Amygdala (tissue), 56 donors: Measurements from ENCODE around the gene RASL10A.

Experiments
- DNase-seq, 56 donors: peaks; one replicate each; lab custom pipeline; 2025; lab: John Stamatoyannopoulos, UW

The RASL10A gene

DNA sequence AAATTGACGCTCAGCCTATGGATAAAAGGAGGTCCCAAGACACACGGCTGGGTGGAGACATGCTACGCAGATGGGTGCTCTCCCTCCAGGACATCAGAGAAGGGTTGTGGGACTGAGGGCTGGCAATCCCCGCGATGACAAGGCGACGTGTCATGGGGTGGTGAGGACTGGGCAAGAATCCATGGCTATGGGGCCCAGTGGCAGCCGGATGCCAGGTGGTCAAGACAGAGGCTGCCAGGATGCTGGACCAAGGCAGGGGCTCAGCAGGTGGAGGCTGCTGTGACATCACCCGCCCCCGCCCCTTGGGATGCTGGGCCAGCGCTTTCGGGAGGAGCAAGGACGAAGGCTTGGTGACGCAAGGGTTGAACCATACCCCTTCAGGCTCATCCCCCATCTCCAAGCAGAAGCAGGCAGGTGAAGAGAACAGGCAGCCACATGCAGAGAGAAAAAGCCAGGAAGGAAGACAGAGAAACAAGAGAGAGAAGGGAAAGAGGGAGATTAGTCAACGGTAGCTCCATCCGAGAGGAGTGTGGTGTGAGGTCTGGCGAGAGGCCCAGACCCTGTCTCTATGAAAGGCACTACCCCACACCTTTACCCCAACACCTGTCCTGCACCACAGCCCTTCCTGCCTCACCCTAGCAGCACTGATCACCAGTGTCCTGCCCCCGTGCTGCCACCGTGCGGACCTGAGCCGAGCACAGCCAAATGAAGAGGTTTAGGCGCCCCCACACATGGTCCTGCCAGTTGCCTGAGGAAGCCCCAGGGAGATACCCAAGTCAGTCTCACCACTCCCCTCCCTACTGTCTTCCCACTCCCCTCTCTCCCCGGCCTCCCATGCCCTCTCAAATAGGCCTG is 24.1 kb upstream of the RASL10A start:
- DNase-seq, result no peak

DNA sequence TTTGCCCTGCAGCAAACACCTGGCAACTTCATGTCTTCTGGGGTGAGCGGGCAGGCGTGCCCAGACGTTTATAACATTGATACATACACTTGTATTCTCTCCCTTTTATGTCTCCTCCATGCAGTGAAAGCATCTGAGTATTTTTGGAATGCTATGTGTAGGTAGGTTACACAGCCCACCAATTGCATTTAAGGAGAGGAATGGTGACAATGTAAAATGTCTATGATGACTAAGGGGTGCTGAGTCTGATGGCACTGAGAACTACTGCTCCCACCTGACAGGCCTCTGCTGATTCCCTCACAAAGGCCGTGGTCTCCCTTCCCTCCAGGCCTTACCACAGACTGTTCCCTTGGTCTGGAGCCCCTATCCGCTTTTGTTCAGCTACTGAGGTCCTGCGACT is 22.9 kb upstream of the RASL10A start:
- no peak for DNase-seq

DNA sequence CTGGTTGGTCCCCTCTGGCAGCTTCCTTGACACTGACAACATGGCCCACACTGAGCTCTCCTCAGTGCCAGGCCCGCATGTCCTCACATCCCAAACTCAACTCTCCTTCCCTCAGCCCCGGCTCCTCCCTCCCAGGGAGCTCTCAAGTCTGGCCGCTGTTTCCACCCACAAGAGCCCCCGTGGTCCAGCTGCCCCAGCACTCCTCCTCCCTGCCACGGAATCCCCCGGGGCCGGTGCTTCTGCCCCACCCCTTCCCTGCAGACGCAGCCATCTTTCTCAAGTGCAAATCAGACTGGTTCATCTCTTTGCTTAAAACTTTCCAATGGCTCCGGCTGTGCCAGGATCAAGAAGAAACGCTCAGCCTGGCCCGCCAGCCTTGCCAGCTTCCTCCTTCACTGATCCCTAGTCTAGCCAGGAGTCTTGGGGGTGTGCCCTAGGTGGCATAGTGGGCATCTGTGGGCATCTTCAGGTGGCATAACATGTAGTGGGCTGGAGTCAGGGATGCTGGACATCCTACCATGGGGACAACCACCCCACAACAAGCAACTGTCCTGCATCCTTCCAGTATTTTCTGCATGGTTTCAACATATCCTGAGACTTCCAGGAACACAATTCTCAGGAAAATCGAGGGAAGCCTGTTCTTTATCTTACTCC is 22.3 kb upstream of the RASL10A start:
- DNase-seq, result no peak

DNA sequence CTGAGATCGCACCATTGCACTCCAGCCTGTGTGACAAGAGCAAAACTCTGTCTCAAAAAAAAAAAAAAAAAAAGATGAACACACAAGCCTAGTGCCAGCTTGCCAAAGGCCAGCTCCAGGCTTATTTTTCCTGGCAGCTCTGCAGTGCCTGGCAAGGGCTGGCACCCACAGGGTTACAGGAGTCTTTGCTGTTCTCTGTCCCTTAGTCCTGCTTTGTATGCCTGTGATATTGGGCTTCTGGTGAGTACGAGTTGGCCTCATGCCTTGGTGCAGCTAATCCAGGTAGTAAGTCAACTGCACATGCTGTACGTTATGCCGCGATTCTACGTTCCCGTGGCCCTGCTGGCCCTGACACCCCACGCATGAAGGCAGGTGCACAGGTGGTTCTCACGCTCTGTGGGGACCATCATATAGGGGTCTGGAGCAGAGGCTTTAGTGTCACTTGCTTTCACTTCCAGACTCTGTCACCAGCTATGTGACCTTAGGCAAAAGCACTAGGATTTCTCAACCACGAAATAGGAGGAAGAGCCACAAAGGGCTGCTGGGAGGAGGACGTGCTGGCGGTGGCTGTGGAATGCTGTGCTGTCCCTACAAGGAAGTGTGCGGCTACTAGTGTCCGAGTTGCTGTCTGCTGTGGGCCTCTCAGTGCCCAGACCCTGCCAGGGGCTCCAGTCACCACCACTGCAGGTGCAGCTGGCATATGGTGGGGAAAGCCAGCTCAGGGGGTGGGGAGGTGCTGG is 21.4 kb upstream of the RASL10A start:
- DNase-seq, result peak in 5 of 56 donors; percentile 15 to 34 (median 21)

DNA sequence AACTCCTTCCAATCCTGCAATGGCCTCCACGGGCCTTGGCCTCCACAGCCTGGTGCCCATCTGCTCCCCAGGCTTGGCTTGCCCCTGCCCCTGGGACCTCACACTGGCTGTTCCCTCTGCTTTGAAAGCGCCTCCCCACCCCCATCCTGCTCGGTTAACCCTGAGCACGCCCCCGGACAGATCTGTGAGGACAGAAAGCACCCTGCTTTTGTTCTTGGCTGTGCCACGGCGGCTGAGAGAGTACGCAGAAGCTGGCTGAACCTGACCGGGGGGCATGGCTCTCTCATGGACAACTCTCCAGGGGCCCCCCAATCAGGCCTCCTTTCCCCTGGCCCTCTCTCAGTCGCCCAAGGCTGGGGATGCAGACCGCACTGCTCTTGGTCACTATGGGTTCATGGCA is 20.2 kb upstream of the RASL10A start:
- no peak for DNase-seq

DNA sequence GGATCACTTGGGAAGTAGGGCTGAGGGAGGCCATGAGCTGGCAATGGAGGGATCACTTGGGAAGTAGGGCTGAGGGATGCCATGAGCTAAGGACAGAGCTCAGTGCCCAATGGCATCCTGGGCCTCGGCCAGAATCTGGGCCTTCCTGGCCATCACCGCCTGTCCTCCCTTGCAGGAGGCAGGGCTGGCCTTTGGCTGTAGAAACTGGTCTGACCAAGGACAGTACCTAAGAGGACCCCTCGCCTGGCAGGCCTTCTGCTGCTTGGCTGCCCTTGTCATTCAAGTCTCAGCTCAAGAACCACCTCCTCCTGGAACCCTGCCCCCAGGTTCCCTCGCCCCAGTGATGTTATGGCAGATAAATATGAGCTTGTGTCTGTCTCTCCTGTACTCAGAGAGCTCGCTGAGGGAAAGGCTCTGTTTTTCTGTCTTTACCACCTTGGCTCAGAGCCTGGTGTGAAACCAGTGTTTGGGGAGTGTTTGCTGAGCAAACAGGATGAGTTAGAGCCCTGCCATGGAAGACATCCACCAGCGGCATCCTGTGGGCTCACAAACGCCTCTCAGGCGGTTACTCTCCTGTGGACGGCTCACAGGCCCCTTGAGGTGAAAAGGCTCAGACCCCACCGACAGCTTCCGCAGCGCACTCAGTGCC is 19.3 kb upstream of the RASL10A start:
- DNase-seq, result peak in 2 of 56 donors; percentile 18 to 19

DNA sequence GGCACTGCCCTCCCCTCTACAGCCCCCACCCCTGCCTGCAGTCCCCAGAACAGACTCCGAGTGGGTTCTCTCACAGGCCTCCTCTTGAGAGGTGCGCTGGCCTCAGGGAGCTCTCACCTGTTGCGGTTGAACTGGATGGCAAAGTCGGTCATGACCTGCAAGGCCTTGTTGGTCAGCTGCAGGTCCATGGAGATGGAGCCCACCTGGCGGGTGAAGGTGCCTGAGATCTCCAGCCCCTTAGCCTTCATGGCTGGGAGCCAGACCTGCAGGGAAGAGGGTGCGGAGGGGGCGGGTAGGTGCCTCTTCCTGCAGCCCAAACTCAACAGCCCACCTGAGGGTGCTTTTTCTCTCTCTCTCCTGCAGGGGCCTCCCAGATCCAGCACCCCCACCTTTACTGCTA is 18.7 kb upstream of the RASL10A start:
- no peak for DNase-seq

DNA sequence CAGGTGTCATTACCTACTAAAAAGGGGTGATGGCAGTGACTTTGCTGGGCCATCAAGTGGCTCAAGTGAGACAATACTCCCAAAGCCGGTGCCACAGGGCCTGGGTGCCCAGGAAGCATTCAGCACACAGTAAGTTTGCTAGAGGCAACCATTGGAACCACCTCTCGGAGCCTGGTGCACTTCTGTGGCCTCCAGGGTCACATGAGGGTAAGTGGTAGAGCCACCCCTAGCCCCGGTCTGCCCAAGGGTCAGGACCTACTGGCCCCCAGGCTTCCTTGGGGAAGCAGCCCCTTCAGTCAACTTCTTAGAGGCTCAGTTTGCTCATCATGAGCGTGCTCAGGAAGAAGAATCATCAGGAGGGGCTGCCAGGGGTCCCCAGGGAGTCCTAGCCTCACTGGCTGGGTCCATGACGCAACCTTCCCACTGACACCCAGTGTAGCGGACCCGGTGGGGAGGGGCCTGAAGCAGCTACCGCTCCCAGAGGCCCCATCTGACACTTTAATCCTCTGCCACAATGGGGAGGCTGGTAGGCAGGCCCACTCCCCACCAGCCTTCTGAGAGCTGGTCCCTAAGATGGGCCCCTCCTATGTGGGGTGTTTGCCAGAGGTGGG is 17.5 kb upstream of the RASL10A start:
- DNase-seq, result no peak

DNA sequence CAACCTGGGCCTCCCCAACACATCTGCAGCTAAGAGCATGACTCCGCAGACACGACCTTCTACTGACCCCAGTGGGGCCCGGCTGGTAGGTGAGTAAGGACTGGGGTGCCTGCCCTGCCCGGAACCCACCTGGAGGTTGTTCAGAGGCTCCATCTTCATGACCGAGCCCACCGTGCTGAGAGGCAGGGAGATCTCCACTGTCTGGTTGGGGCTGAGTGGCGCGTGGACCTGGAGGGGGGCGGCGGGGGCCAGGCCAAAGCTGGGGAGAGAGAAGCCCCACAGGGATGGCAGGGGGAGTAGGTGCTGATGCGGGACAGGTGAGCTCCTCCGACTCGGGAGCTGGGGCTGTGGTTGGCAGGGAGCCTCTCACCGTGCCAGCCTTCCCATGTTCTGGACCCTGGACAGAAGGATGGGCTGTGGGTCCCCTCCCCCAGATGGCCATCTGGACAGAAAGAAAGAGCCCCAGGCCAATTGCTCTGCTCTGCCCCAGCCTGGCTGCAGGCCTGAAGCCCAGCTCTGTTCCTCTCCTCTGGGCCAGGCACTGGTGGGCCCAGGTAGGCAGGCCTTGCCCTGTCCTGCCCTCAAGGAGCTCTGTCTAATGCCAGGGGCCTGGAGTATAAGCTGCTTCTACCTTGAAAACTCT is 16.3 kb upstream of the RASL10A start:
- no peak for DNase-seq

DNA sequence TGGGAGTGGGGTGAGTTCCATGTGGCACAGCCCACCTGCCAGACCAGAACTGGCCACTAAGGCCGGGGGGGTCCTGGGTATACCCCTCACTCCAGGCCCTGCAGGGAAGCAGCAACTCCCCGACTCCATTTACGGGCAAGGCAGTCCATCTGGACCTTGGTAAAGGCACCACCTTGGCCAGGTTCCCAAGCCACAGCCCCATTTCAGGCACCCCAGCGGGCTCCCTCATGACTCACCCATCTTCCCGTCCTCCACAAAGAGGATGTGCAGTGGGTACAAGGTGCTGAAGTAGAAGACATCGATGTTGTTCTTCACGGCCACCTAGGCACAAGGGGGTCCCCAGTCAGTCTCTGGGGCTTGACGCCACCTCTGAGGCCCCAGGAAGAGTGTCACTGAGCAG is 15.7 kb upstream of the RASL10A start:
- no peak for DNase-seq

DNA sequence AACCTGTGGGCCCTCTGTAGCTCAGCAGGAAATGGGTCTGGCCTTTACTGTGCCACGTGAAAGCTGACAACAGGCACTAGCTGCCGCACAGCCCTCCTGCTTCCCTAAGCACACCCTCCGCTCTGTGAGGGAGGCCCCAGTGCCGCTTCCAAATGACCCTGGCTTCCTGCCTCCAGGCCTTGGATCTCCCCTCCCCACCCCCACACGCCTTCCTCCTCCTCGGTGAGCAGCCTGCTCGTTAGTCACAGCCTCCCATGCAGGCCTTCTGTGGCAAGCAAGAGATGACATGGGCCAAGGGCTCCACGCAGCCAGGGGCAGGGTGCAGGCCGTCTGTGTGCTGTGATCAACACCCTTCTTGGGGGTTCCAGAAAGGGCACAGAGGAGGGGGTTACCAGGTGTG is 15.3 kb upstream of the RASL10A start:
- peak in 8 of 56 donors; percentile 25 to 44 (median 38) for DNase-seq

DNA sequence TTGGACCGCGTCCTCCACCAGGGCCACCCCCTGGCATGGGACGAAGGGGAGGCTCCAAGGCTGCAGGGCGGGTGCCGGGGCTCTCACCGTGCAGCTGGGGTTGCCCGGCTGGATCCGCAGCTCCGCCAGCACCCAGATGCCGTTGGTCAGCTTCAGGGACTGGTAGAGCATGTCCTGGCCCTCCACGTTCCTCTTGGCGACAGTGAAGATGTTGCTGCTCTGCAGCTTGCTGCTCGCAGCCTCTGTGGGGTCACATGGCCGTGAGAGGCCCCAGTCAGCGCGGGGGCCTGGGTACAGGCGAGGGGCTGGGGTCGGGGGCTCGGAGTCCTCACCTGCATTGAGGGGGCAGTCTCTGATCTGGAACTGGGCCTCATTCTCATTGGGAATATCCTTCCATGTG is 14.8 kb upstream of the RASL10A start:
- DNase-seq, result no peak

DNA sequence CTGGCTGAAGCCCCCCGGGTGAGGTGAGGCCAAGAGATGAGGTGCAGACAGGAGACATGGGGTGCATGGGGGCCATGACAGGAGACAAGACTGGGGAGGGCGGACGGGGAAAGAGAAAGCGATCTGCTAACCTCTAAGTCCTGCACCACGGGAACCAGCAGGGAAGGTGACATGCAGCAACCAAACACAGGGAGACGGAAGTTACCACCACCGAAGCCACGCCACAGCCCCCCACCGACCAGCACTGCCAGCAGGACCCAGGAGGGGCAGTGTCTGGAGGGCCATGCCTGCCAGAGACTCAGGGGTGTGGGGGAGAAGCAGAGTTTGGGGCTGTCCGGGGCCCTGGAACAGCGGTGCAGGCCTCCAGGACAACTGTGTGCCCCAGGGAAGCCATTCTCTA is 14.1 kb upstream of the RASL10A start:
- no peak for DNase-seq

DNA sequence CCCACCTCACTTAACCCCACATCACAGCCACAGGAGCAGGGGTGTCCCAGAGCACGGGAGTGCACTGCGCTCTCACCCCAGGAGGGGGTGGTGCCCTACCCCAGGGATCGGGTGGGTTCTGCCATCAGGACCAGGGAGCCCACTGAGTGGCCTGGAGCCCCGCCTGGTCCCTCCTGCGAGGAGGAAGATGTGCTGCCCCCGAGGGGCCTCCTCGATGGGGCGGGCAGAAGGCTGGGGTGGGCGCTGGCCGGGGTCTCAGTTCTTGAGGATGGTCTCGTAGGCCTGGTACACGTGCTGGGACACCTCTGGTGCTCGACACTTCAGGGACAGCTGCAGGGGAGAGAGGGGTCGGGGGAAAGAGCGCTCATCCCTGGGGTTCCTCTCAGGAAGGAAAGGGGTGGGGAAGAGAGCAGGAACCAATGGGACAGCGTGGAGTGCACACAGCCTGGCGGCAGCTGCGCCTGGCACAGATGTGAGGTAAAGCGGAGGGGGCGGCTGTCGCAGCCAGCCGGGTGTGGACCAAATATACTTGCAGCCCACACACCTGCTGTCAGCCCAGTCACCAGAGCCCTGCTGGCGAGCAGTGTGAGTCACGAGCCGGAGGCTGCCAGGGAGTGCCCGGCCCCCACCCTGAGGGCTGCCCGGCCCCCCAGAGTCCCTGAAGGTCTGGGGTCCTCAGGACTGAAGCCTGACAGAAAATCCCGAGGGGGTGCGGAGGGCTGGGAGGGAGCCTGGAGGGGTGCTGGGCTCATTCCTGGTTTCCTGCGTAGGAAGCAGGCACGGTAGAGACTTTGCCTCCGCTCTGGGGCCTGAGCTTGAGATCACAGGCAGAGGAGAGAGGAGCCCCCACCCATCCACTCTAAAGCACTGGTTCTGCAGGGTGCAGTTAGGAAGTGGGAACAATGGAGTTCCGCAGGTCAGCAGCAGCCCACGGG is 13.3 kb upstream of the RASL10A start:
- peak in 31 of 56 donors; percentile 15 to 78 (median 51) for DNase-seq

DNA sequence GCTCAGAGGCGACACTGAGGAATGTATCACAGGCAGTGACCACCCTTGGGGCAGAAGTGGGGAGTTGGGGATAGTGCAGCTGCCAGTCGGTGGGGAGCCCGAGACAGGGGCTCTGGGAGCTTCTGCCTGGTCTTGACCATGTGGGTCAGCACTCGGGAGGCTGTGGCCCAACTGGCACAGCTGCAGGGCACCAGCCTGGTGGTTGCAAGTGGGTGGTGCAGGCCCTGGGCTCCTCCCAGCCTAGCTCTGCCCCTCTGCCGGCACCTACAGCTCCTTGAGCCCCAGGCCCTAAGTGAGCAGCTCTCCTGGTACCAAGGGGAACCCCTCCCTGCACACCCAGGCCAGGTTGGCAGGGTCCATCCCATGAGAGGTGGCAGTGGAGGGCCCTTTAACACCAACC is 12.6 kb upstream of the RASL10A start:
- DNase-seq, result no peak

DNA sequence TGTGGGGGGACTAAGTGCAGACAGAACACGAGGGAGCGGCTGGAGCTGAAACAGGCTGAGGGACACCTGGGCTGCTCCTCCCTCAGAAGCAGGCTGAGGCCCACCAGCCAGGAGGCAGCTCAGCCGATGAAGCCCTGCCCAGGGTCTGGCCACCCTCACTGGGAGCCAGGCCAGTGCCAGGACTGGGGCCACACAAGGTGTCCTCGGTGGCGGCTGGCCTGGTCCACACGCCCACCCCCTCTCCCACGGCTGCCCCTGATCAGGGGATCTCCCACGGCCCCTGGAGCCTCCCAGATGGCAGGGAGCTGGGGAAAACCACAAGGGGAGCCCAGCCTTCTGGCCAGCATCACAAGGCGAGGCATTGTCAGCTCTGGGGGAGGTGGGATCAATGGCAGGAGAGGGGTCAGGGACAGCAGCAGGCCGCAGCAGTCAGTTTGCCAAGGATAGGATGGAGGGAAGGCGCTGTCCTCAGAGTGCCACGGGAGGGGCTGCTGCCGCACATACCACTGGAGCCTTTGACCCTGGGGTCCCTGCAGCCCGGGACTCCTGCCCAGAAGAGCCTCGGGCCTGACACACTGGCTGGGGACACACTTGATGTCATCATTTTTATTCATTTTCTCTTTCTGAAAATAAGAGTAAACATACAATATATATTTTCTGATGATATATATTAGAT is 11.7 kb upstream of the RASL10A start:
- DNase-seq, result no peak

DNA sequence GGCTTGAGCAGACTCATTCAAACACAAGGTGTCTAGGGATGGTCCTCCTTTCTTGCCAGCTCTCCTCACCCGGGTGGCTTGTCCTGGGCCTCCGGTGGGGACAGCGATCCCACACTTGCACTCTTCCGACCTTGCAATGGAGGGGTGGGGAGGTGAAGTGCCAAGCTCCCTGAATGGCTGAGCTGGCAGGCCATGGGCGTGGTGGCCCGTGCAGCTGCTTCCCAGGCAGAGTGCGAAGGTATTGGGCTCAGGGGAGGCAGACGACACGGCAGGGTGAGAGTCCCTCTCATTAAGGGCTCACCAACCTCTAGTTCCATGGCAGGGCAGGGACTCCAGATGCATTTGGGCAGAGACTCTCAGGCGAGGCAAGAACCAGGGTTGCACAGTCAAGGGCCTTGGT is 11.0 kb upstream of the RASL10A start:
- DNase-seq, result no peak

DNA sequence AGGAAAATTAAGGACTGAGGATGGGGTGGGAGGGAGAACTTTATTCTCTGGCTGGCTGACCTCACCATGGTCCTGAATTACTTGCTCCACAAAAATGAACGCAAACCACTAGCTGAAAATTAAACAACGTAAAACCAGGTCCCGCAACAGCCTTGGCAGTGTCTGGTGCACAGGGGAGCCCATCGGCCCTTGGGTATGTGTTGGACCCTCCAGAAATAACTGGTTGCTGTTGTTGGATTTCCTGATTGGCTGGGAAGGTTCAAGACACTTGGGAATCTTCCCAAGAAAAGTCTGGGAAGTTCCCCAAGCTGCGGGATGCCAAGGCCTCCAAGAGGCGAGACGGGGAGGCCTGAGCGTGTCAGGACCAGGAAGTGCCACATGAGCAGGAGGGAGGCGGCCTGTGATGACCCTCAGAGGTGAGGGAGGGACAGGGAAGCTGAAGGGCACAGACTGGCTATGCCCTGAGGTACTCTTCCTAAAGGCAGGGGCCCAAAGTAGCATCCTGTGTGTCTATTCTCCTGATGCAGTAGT is 10.4 kb upstream of the RASL10A start:
- DNase-seq, result peak in 3 of 56 donors; percentile 25 to 36 (median 30)
